Mucosa of rectum (tissue), 2 donors: ENCODE results near the gene TP53I13.
A peak's percentile ranks its signal among the peaks of the same experiment; 100 is the strongest.

Experiments used
- H3K27ac ChIP-seq, 2 donors: one replicate each; pipeline ENCODE4 v1.7.0; 2013; ENCODE audit warnings: inconsistent platforms in 2 of 2, low read depth in 2 of 2, low read length in 2 of 2
- H3K27me3 ChIP-seq, 2 donors: one replicate each; pipeline ENCODE4 v1.7.0; 2013; ENCODE audit warnings: low read length in 2 of 2; ENCODE audit not compliant: control insufficient read depth in 2 of 2, insufficient read depth in 2 of 2
- H3K36me3 ChIP-seq, 2 donors: one replicate each; pipeline ENCODE4 v1.7.0; 2013; ENCODE audit warnings: low read length in 2 of 2; ENCODE audit not compliant: control insufficient read depth in 2 of 2, insufficient read depth in 2 of 2
- H3K4me1 ChIP-seq, 2 donors: one replicate each; pipeline ENCODE4 v1.7.0; 2013; ENCODE audit warnings: low read length in 2 of 2, mild to moderate bottlenecking in 1 of 2; ENCODE audit not compliant: control insufficient read depth in 2 of 2, insufficient read depth in 2 of 2
- H3K4me3 ChIP-seq, 2 donors: one replicate each; pipeline ENCODE4 v1.7.0; 2013; ENCODE audit warnings: low read length in 2 of 2
- H3K9ac ChIP-seq, 2 donors: one replicate each; pipeline ENCODE4 v1.7.0; 2013; ENCODE audit warnings: low read length in 2 of 2, low read depth in 1 of 2, mild to moderate bottlenecking in 1 of 2
- H3K9me3 ChIP-seq, 2 donors: one replicate each; pipeline ENCODE4 v1.7.0; 2013; ENCODE audit warnings: low read length in 2 of 2; ENCODE audit not compliant: control insufficient read depth in 2 of 2
- donor health status: healthy.
- donor health status: Normal muscosa, but diverticular disease.

TP53I13 gene

DNA sequence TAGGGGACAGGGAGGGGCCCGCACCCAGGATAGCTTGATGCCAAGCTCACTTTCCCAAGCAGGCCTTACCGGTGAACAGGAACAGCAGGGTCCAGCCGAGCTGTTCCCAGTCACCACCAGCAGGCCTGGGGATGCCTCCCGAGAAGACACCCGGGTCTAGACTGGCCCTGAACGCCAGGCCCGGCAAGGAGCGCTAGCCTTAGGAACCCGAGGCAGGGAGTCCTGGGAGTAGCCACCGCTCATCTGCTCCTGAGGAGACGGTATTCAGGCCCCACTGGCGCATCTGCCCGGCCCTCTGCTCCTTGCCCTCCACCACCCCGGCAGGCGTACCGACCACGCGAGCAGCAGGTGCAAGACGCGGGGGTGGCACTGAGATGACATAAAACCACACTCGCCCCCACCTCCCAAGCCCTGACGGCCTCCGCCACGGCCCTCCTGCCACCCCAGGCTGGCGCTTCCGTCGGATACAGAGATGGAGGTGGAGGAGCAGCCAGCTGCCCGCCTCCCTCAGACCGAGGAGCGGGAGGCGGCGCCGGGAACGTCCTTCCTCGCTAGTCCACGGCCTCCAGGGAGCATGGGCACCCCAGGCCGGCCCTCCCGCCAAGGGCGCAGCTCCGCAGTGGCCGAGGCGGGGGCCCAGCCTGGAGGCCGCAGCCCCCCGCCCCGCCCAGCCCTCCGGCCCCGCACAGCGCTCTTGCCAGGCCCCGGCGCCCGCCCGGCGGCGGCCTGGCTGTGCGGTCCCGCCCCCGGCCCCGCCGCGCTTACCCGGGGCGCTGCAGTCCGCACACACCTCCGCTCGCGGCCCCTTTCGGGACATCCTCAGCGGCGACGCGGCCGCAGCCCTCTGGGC is 20.3 kb downstream of the TP53I13 start:
- Histone ChIP-seq H3K4me1 (peaks cover 44 to 59% of the 10 kb centered on the region in 2 donors), H3K27me3 (no peaks in the 10 kb centered on the region), H3K9me3 (no peaks in the 10 kb centered on the region), H3K9ac (peak overlapping the region; percentile 78 to 80), H3K36me3 (no peaks in the 10 kb centered on the region), H3K4me3 (peak overlapping the region; percentile 73 to 79), H3K27ac (peak overlapping the region; percentile 67 to 80)

DNA sequence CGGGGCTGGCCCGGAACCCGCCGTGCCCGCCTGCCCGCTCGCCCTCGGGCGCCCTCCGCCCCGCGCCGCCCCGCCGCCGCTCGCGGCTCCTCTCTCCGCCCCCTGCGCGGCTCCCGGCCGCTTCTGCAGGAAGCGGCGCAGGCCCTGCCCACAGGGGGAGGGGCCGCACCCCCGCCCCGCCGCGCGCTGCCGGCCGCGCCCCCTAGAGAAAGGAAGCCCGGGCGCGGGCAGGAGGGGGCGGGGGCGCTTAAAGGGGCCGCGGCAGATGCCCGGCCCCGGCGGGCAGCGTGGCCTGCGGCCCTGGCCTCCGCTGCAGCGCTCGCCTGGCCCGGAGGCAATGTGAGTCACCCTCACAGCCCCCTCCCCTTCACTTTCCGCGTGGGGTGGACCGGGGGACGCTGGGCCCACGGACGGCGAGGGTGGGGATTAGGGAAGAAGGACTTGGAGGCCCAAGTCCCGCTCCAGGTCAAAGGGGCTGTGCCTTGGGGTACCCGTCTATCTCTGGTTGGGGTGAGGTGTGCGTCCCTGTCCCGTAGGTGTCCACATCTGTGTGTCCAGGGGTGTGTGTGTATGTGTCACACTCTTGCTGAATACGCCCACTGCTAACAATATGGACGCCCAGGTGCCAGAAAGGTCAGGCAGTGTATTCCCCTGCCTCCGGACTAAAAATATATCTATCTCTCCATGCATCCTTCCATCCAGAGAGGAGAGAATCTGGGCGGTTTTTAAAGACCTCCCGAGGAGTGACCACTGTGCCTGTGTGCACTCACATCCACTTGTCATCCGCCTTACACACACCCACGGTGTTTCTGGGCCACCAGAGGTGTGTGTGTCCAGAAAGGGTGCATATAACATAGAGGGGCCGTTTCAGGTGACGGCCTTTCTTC is 21.3 kb downstream of the TP53I13 start, which contains the start of gene GIT1:
GIT1 (minus strand) TSS at position 125 of the 887 bp plus-strand sequence. CDS start 270 bp downstream, outside the sequence.
- peak within 1 kb of the TSS; percentile 73 to 80 for H3K4me3 ChIP-seq
- no peaks in the 10 kb centered on the region for H3K9me3 ChIP-seq
- H3K9ac ChIP-seq, result peak within 1 kb of the TSS; percentile 78 to 81
- no peaks in the 10 kb centered on the region for H3K36me3 ChIP-seq
- H3K27ac ChIP-seq, result peak within 1 kb of the TSS; percentile 67 to 91
- H3K4me1 ChIP-seq, result peaks cover 42 to 62% of the 10 kb centered on the region in 2 donors
- no peaks in the 10 kb centered on the region for H3K27me3 ChIP-seq

DNA sequence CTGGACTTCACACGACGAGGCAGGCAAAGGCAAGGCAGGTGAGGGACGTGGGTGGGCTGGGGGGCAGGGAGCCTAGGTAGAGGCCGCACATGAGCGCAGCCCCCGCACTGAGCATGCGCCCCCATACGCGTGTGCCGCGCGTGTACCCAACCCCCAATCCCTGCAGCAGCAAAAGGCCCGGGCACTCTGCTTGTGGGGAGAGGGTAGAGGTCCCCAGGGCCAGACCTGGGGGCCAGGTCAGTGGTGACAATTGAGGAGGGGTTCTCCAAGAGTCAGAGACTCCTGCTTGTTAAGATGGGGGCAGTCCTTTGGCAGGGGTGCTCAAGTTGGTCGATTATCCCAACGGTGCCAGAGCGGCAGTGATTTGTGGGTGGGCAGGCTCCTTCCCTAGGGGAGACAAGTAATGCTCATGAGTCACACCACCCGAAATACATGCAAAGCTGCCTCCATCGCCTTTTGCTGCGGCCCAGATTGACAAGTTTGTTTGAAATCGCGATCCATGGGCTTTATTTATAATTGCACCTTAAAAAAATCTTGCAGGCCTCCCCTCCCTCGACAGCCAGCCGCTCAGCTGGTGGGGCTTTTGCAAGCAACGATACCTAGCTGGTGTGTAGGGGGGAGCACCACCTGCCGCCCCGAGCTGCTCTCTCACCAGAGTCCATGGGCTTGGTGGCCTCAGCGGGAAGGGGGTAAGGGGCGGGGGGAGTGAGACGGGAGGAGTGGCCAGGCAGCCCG is 22.1 kb downstream of the TP53I13 start:
- Histone ChIP-seq H3K4me3 (peak overlapping the region in 1 of 2 donors; percentile 80), H3K4me1 (peaks cover 42 to 58% of the 10 kb centered on the region in 2 donors), H3K9ac (peak overlapping the region; percentile 78 to 81)

DNA sequence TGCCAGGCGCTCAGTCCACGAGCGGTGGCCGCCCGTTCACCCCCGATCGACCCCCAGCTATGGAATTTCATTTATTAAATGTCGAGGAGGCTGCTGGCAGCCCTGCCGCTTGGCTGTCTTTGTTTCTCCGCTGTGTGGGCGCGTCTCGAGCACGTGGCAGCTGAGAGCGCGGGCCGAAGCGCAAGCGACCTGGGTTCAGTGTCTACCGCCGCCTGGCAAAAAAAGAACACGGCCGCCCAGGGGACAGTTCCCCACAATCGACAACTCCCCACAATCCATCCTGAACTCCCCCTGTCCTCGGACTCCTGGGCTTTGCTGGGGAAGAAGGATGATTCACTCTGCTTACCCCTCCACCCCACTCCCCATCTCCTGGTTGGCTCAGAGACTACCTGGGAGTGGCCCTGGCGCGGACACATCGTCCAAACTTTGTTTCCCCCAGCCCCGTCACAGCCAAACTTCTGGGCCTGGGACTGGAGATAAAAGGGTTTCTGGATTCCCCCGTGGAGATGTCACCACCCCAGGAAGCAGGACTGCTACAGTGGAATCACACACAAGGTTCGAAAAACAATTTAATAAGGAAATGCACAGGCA is 22.7 kb downstream of the TP53I13 start:
- H3K4me3 ChIP-seq, result peak overlapping the region; percentile 19 to 70
- H3K9me3 ChIP-seq, result no peaks in the 10 kb centered on the region
- H3K36me3 ChIP-seq, result no peaks in the 10 kb centered on the region
- peaks cover 42 to 58% of the 10 kb centered on the region in 2 donors for H3K4me1 ChIP-seq
- H3K27me3 ChIP-seq, result no peaks in the 10 kb centered on the region
- H3K9ac ChIP-seq, result peak overlapping the region in 1 of 2 donors; percentile 41
- H3K27ac ChIP-seq, result peak overlapping the region; percentile 16 to 91

More for the DNA sequence above, 22.1 kb downstream of the TP53I13 start:
- Histone ChIP-seq H3K27ac (peak overlapping the region; percentile 16 to 91), H3K9me3 (no peaks in the 10 kb centered on the region), H3K27me3 (no peaks in the 10 kb centered on the region), H3K36me3 (no peaks in the 10 kb centered on the region)

DNA sequence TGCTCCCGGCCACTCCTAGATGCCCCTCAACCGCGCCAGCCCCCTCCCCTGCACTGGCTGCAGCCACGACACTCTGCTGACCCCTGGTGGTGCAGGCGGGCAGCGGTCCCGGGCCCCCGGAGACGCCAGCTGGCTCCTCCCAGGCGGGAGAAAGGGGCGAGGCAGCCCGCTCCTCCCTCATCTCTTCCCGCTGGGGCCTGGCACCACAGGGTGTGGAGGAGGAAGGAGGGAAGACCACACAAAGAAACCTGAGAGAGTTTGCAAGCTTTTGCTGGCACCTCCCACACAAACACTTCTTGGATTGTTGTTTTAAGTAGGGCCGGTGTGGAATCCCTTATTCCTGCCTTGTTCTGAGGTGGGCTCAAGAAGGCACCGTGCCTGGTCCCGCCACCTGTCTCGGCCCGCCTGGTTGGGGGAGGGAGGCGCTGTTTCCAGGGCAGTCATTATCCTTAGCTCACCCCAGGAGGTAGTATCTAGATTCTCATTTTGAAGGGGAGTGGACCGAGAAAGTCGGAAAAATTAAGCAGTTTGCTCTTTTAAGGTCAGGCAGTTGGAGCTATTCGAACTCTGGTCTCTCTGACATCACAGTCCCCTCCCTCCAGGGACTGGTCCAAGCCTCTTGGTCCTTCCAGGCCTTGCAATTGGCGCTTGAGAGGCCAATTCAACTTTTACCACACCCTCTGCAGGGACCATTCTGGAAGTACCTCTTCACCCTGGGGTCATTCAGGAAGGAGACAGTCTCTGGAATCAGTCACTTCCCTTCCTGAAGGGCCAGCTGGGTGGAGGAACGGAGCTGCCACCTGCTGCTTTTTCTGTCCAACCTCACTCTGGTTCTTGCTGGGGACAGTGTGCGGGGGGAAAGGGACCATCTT is 23.5 kb downstream of the TP53I13 start:
- Histone ChIP-seq H3K36me3 (no peaks in the 10 kb centered on the region), H3K27ac (peak overlapping the region; percentile 81 to 91), H3K4me1 (peaks cover 42 to 50% of the 10 kb centered on the region in 2 donors), H3K27me3 (no peaks in the 10 kb centered on the region), H3K9me3 (no peaks in the 10 kb centered on the region), H3K4me3 (peak overlapping the region; percentile 47 to 70), H3K9ac (peak overlapping the region; percentile 60 to 65)

DNA sequence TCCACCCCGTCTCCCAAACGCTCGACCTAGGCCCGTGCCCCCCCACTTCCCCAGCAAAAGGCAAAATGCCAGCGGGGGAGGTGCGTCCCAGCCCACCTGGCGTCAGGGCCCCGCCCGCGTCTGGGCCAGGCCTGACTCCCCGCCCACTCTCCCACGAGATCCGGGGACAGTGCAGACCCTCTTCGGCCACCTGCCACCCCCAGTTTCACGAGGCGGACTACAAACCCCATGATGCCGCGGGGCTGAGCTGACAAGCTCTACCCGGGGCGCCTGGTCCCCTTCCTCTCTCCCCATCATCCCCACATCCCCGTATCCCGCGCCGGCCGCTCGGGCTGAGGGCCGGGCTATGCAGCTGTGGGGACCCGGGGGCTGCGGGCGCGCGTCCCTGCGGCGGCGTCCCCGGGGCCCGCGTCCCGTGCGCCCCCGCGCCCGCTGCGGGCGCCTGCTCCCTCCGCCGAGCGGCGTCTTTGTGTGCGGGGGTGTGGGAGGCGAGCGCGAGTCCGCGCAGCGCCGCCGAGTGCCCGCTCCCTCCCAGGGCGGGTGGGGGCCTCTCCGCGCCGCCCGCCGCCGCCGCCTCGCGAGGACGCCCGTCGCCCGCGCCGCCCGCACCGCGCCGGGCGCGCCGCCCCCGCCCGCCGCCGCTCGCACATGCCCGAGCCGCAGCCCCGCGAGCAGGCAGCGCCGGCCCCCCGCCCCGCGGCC is 24.5 kb downstream of the TP53I13 start, which contains the start of gene ANKRD13B:
ANKRD13B (plus strand) TSS at position 283 of the 702 bp plus-strand sequence. CDS start 490 bp downstream, outside the sequence.
- Histone ChIP-seq H3K27ac (peak within 1 kb of the TSS; percentile 81 to 91), H3K27me3 (no peaks in the 10 kb centered on the region), H3K36me3 (no peaks in the 10 kb centered on the region), H3K9ac (peak within 1 kb of the TSS; percentile 65), H3K9me3 (no peaks in the 10 kb centered on the region), H3K4me1 (peaks cover 37 to 43% of the 10 kb centered on the region in 2 donors), H3K4me3 (peak within 1 kb of the TSS; percentile 47 to 70)

DNA sequence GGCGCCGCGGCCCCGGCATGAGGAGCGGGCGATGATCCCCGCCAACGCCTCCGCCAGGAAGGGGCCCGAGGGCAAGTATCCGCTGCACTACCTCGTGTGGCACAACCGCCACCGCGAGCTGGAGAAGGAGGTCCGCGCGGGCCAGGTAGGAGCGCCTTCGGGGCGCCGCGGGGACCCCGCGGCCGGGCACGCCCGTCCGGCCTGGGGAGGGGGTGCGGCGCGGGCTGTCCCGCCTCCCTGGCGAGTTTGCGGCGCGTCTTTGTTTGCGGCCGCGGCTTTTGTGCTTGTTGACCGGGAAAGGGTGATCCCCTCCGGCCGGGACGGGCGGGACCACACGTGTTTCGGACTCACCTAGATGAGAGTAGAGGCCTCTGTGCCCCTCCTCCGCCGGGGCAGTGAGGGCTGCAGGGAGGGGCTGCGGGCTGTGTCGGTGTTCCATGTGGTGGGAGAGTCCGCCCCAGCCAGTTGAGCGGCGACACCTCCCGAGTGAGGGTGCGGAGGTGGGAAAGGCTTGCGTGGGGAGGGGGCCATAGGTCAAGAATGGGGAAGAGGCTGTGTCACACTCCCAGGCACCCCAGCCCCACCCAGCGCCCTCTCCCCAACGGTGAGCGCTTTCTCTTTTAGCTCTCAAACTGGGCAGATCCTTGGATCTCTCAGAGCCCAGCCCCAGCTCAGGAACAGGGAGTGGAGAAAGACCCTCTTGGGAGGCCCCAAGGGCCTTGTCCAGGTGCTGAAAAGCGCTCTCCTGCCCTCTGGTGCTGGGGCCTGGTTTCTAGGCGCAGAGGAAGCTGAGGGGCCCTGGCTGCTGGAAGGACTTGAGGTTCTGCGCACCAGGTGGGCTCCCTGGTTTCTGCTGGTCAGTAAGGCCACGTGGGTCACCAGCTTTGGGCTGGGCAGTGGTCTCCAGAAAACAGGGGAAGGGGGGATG is 25.4 kb downstream of the TP53I13 start:
- no peaks in the 10 kb centered on the region for H3K36me3 ChIP-seq
- H3K9me3 ChIP-seq, result no peaks in the 10 kb centered on the region
- peaks cover 31 to 35% of the 10 kb centered on the region in 2 donors for H3K4me1 ChIP-seq
- H3K27me3 ChIP-seq, result no peaks in the 10 kb centered on the region
- peak overlapping the region in 1 of 2 donors; percentile 65 for H3K9ac ChIP-seq
- peak overlapping the region; percentile 44 to 54 for H3K4me3 ChIP-seq
- H3K27ac ChIP-seq, result no peak overlapping the region
